IPS-20b (cell line): Measurements from ENCODE around the gene DPP10.
"Not testable (repeated sequence)": the region's sequence is repeated elsewhere in the genome, so short reads cannot be mapped to it uniquely, and the experiment has no call there.

Source experiments
- H3K27ac ChIP-seq: one replicate; pipeline ENCODE4 v1.5.1; 2013; ENCODE audit warnings: low read length
- H3K27me3 ChIP-seq: 2 replicates; pipeline ENCODE4 v1.6.1; 2013; ENCODE audit warnings: mild to moderate bottlenecking, low read length, inconsistent platforms; ENCODE audit not compliant: insufficient read depth
- H3K36me3 ChIP-seq: 2 replicates; pipeline ENCODE4 v1.6.1; 2013; ENCODE audit warnings: low read depth, mild to moderate bottlenecking, inconsistent platforms, low read length, moderate library complexity; ENCODE audit not compliant: insufficient read depth
- H3K4me1 ChIP-seq: 2 replicates; pipeline ENCODE4 v1.6.1; 2013; ENCODE audit warnings: mild to moderate bottlenecking, control low read depth, inconsistent platforms, low read length, moderate library complexity; ENCODE audit not compliant: insufficient read depth
- H3K4me3 ChIP-seq: 2 replicates; pipeline ENCODE4 v1.5.1; 2013; ENCODE audit warnings: mild to moderate bottlenecking, low read length, inconsistent platforms
- H3K9ac ChIP-seq: 2 replicates; pipeline ENCODE4 v1.6.1; 2013; ENCODE audit warnings: low read depth, mild to moderate bottlenecking, inconsistent platforms, low read length, moderate library complexity
- H3K9me3 ChIP-seq: 2 replicates; pipeline ENCODE4 v1.6.1; 2013; ENCODE audit warnings: mild to moderate bottlenecking, low read depth, low read length, inconsistent platforms; ENCODE audit not compliant: insufficient read depth

Gene DPP10

GRCh38 chr2:114728372-114728771 lies 285.9 kb downstream of the DPP10 start:
- Histone ChIP-seq H3K9ac (no peak overlapping the region), H3K4me1 (no peaks in the 10 kb centered on the region; the same call in 1 of the 2 replicates), H3K36me3 (no peaks in the 10 kb centered on the region), H3K27me3 (no peaks in the 10 kb centered on the region), H3K4me3 (no peak overlapping the region), H3K9me3 (no peaks in the 10 kb centered on the region), H3K27ac (no peak overlapping the region)

GRCh38 chr2:114729026-114729425 lies 286.6 kb downstream of the DPP10 start:
- H3K27ac ChIP-seq: no peak overlapping the region
- H3K9me3 ChIP-seq: no peaks in the 10 kb centered on the region
- no peaks in the 10 kb centered on the region for H3K36me3 ChIP-seq
- H3K9ac ChIP-seq: no peak overlapping the region
- H3K4me3 ChIP-seq: no peak overlapping the region
- no peaks in the 10 kb centered on the region for H3K27me3 ChIP-seq
- H3K4me1 ChIP-seq: no peaks in the 10 kb centered on the region; the same call in 1 of the 2 replicates

GRCh38 chr2:114735126-114735525 lies 292.7 kb downstream of the DPP10 start:
- H3K9ac ChIP-seq: no peak overlapping the region
- H3K27ac ChIP-seq: no peak overlapping the region
- H3K9me3 ChIP-seq: no peaks in the 10 kb centered on the region
- no peaks in the 10 kb centered on the region for H3K36me3 ChIP-seq
- H3K4me3 ChIP-seq: no peak overlapping the region
- H3K4me1 ChIP-seq: no peaks in the 10 kb centered on the region
- no peaks in the 10 kb centered on the region for H3K27me3 ChIP-seq

- Histone ChIP-seq H3K4me3 (no peak overlapping the region), H3K9ac (no peak overlapping the region), H3K27ac (no peak overlapping the region), H3K27me3 (no peaks in the 10 kb centered on the region), H3K36me3 (no peaks in the 10 kb centered on the region), H3K9me3 (no peaks in the 10 kb centered on the region), H3K4me1 (peaks cover 4% of the 10 kb centered on the region; the same call in 1 of the 2 replicates)
These were observed 299.8 kb downstream of the DPP10 start for GRCh38 chr2:114742245-114742644.

GRCh38 chr2:114745700-114746099 lies 303.3 kb downstream of the DPP10 start:
- Histone ChIP-seq H3K9me3 (no peaks in the 10 kb centered on the region), H3K4me3 (no peak overlapping the region), H3K36me3 (no peaks in the 10 kb centered on the region), H3K4me1 (peaks cover 4% of the 10 kb centered on the region; the same call in 1 of the 2 replicates), H3K27ac (no peak overlapping the region), H3K27me3 (no peaks in the 10 kb centered on the region), H3K9ac (no peak overlapping the region)

- not testable (repeated sequence) for H3K4me1 ChIP-seq, H3K9ac ChIP-seq, H3K4me3 ChIP-seq, H3K36me3 ChIP-seq, H3K27ac ChIP-seq, H3K27me3 ChIP-seq, H3K9me3 ChIP-seq
These were observed 305.7 kb downstream of the DPP10 start for GRCh38 chr2:114748175-114748574.

- Histone ChIP-seq H3K27ac (no peak overlapping the region), H3K27me3 (no peaks in the 10 kb centered on the region), H3K4me3 (no peak overlapping the region), H3K9me3 (no peaks in the 10 kb centered on the region), H3K4me1 (no peaks in the 10 kb centered on the region), H3K9ac (no peak overlapping the region), H3K36me3 (no peaks in the 10 kb centered on the region)
These were observed 310.0 kb downstream of the DPP10 start for GRCh38 chr2:114752425-114752824.

- H3K4me1 ChIP-seq: no peaks in the 10 kb centered on the region
- no peaks in the 10 kb centered on the region for H3K36me3 ChIP-seq
- no peak overlapping the region for H3K9ac ChIP-seq
- H3K27ac ChIP-seq: no peak overlapping the region
- H3K9me3 ChIP-seq: no peaks in the 10 kb centered on the region
- no peak overlapping the region for H3K4me3 ChIP-seq
- H3K27me3 ChIP-seq: no peaks in the 10 kb centered on the region
These were observed 310.7 kb downstream of the DPP10 start for GRCh38 chr2:114753145-114753544.

- H3K36me3 ChIP-seq: no peaks in the 10 kb centered on the region
- no peaks in the 10 kb centered on the region for H3K9me3 ChIP-seq
- H3K4me3 ChIP-seq: no peak overlapping the region
- no peak overlapping the region for H3K27ac ChIP-seq
- H3K4me1 ChIP-seq: no peaks in the 10 kb centered on the region
- no peaks in the 10 kb centered on the region for H3K27me3 ChIP-seq
- H3K9ac ChIP-seq: no peak overlapping the region
These were observed 312.6 kb downstream of the DPP10 start for GRCh38 chr2:114754907-114755563.

GRCh38 chr2:114762376-114762775 lies 319.9 kb downstream of the DPP10 start:
- Histone ChIP-seq H3K4me1 (no peaks in the 10 kb centered on the region), H3K9ac (no peak overlapping the region), H3K4me3 (no peak overlapping the region), H3K9me3 (no peaks in the 10 kb centered on the region), H3K27me3 (no peaks in the 10 kb centered on the region), H3K36me3 (no peaks in the 10 kb centered on the region), H3K27ac (no peak overlapping the region)

GRCh38 chr2:114762986-114763385 lies 320.5 kb downstream of the DPP10 start:
- H3K9me3 ChIP-seq: no peaks in the 10 kb centered on the region
- no peaks in the 10 kb centered on the region for H3K27me3 ChIP-seq
- no peaks in the 10 kb centered on the region for H3K4me1 ChIP-seq
- no peak overlapping the region for H3K4me3 ChIP-seq
- H3K9ac ChIP-seq: no peak overlapping the region
- H3K27ac ChIP-seq: no peak overlapping the region
- H3K36me3 ChIP-seq: no peaks in the 10 kb centered on the region

GRCh38 chr2:114769110-114769509 lies 326.7 kb downstream of the DPP10 start:
- no peak overlapping the region for H3K27ac ChIP-seq
- no peaks in the 10 kb centered on the region for H3K36me3 ChIP-seq
- H3K4me1 ChIP-seq: peaks cover 9% of the 10 kb centered on the region
- H3K9me3 ChIP-seq: no peaks in the 10 kb centered on the region
- H3K9ac ChIP-seq: no peak overlapping the region
- no peaks in the 10 kb centered on the region for H3K27me3 ChIP-seq
- H3K4me3 ChIP-seq: no peak overlapping the region
